ENCODE results near the gene KAZALD1. TPM values are rescaled to one million over a fixed set of nuclear protein-coding genes. Genes with fewer than 3 reads are reported as not detected.
A peak's percentile ranks its signal among the peaks of the same experiment; 100 is the strongest.
"Not testable (repeated sequence)": the region's sequence is repeated elsewhere in the genome, so short reads cannot be mapped to it uniquely, and the experiment has no call there.

The KAZALD1 gene
- polyA plus RNA-seq, 10 donors = 22.4 to 43.8 (median 28.3) TPM

DNA sequence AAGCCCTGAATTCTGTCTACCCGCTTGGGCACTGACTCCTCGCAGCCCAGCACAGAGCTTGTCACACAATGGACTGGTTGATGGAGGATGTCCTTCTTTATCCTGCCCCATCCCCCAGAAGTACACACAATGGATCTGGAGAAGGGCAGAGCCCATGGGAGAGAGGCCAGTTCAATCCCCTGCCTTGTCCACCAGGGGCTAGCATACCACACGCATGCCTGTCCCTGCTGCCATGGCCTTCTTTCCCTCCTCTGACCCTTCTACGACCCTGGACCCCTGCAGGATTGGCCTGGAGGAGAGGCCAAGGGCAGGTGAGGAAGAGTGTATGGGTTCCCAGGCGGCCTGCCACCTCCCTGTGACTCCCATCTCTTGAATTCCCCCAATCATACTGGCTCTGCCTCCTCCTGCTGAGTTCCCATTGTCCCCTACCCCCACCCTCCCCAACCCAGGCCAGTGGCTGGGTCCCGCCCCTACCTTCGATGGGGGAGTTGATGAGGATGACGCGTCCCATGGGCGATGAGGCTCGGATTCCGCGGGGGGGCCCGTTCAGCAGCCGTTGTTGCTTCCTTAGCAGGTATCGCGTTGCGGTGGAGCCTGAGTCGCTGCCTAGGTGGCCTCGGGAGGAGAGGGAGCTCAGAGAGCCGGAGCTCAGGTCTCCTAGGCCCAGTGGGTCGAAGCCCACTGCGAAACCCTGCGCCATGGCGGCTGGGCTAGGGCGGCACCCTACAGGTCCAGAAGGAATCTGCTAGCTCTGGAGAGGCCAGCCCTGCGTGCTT lies 32.1 kb upstream of the KAZALD1 start:
- DNase-seq = no peak

DNA sequence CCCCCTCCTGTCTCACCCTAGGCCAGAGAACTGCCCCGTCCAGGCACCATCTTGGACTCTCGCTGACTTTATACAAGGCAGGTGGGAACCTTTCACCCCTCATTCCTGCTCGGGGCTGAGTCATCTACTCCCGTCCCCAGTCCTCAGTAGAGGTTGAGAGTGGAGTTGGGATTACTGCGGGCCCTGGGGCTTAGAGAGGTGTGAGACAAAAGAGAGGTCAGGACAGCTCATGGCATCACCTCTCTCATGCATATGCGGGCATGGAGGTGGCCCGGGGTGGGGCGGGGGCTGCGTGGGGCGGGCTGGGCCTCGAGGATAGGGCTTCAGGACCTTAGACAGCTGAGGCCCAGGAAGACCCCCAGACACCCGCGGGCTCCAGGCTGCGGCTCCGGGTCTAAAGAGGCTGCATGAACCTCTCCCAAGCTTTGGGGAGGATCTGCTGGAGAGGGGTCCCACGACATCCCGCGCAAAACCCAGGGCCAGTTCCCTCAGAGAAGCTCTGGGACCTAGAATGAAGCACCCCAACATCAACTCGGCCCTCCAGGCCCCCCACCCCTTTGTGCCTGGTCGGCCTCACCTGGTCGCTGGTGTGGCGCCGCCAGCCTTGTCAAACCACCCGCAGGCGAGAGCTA lies 31.2 kb upstream of the KAZALD1 start:
- DNase-seq = no peak

DNA sequence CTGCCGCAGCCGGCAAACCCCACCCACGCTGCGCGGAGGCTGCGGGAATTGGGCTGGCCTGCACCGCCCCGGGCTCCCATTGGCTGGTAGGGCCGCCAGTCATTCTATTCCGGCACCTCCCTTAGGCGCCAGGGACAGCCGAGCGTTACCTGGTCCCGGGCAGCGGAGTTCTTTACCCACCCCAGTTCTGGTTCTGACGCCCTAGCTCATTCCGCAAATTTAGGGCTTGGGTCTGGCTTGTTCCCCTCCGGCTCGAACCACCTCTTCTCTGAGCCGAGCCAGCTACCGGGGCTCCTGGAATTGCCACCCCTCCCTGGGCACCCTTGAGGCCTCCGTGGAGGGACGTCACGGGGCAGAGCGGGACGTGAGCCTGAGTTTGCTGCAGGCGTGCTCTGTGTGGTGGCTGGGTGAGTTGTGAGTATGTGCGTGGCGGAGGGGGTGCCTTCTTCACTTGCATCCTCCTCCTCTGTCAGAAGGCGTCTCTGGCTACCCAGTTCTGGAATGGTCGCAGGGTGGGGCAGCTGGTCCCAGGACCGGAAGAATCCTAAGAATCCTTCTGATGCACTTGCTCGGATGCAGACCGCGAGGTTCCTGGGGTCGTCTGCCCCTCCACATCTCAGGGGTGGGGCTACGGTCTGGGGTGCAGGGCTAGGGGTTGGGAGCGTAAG lies 30.5 kb upstream of the KAZALD1 start, which contains the start of the genes PDZD7 and SFXN3:
PDZD7 (minus strand) TSS at position 2 of the 668 bp plus-strand sequence. CDS start 910 bp downstream, outside the sequence.
SFXN3 (plus strand) TSS at position 107 of the 668 bp plus-strand sequence. CDS start 3,461 bp downstream, outside the sequence.
- DNase-seq = peak; percentile 89 to 95 (median 93)

DNA sequence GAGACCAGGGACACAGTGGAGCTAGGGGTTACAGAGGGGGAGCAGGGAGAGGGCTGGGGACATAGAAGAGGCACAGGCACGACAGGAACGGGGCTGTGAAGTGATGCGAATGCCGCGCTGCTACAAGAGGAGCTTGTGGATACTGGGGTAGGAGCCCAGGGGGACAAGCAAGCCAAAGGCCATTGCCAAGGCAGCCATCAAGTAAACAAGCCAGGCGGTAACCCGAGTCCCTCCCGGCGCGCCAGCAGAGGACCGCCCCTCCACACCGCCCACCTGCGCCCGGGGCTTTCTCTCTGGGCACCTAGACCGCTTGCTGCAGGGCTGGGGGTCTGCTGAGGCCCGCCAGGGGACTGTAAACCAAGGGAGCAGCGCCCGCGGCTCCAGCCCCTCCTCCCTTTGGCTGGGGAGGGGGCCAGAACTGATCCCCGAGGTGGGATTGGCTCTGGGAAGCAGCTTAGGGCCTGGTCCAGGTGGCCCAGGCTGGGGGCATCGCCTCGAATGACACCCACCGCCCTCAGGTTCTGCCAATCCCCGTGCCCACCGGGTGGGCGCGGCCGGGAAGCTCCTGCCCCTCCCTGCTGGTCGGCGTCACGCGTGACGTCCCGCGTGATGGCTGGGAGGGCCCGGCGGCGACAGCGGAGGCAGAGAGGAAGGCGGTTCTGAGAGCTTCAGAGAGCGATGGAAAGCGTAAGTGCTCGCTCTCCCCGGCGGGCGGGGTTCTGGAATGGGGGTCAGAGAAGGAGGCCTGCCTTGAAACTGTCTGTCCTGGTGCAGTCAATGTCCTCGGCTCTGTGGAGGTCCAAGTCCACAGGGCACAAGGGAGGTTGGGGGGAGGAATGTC lies 29.8 kb upstream of the KAZALD1 start:
- DNase-seq = peak; percentile 71 to 94 (median 88)

GRCh38 chr10:101032637-101033224 lies 29.1 kb upstream of the KAZALD1 start:
- DNase-seq = peak; percentile 71 to 89 (median 81)

DNA sequence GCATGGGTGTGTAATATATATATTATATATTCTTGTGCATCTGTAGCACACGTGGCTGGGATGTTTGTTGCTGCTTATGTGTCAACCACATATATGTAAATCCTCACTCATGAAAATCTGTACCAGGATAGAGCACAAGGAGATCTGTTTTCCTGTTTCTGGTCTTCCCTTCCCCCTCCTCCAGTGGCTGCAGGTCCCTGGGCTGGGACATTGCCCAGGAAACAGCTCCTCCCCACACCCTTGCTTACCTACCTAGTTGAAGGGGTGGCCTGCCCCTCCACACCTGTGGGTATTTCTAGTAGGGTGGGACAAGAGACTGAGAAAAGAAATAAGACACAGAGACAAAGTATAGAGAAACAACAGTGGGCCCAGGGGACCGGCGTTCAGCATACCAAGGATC lies 28.5 kb upstream of the KAZALD1 start:
- no peak for DNase-seq

DNA sequence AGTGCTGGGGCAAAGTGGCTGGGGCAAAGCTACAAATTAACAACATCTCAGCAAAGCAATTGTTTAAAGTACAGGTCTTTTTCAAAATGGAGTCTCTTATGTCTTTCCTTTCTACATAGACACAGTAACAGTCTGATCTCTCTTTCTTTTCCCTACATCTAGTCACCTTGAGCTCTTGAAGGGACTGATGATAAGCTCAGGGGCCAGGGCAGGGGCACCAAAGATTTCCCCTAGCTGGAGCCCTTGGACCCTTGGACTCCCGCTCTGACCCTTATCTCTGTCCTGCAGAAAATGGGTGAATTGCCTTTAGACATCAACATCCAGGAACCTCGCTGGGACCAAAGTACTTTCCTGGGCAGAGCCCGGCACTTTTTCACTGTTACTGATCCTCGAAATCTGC lies 27.4 kb upstream of the KAZALD1 start:
- DNase-seq = not testable (repeated sequence)

- DNase-seq = no peak
Observed at GRCh38 chr10:101035314-101035713, 26.5 kb upstream of the KAZALD1 start.

DNA sequence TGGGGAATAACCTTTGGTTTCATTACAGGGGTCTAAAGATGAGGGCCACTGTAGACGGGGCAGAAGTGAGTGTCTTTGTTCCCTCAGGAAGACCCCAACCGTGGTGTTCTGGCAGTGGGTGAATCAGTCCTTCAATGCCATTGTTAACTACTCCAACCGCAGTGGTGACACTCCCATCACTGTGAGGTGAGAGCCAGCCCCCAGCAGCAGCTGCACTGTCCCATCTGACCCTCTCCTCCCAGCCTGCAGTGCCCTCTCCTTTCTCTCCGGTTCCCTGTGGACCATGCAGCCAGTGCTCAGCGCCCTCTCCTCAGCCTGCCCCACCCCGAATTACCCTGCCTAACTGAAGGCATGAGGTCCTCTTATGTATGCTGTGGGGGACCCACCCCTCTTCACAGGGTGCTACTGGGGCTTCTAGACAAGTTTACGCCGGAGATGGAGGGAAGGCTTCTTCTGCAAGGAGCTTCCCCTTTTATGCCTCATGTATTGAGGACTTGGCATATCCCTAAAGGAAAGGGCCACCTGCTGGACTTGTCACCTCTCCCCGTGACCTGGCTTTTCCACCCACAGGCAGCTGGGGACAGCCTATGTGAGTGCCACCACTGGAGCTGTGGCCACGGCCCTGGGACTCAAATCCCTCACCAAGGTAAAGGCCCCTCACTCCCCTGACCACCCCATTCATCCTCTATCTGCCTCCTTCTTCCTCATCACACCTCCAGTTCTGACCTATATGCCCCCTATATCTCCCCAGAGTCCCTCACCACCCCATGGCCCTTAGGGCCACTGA lies 25.7 kb upstream of the KAZALD1 start:
- no peak for DNase-seq

DNA sequence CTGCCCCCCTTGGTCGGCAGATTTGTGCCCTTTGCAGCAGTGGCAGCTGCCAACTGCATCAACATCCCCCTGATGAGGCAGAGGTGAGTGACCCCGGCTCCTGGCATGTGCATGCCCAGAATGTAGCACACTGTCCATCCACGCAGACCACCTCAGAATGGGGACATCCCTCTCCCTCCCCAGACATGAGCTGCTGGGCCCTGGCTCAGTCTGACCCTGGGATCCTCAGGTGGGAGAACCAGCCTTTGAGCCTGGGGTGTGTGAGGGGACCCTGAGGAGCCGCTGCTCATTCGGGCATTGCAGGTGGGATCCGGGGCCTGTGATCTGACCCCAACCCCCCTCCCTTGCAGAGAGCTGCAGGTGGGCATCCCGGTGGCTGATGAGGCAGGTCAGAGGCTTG lies 25.1 kb upstream of the KAZALD1 start:
- DNase-seq = no peak

GRCh38 chr10:101038484-101038883 lies 23.3 kb upstream of the KAZALD1 start:
- DNase-seq = no peak

- no peak for DNase-seq
Observed at GRCh38 chr10:101040061-101040460, 21.7 kb upstream of the KAZALD1 start.

GRCh38 chr10:101040851-101041250 lies 20.9 kb upstream of the KAZALD1 start:
- DNase-seq = no peak

- peak; percentile 83 to 92 (median 88) for DNase-seq
Observed at GRCh38 chr10:101041252-101041761, 20.5 kb upstream of the KAZALD1 start.

GRCh38 chr10:101042118-101042517 lies 19.7 kb upstream of the KAZALD1 start:
- no peak for DNase-seq

DNA sequence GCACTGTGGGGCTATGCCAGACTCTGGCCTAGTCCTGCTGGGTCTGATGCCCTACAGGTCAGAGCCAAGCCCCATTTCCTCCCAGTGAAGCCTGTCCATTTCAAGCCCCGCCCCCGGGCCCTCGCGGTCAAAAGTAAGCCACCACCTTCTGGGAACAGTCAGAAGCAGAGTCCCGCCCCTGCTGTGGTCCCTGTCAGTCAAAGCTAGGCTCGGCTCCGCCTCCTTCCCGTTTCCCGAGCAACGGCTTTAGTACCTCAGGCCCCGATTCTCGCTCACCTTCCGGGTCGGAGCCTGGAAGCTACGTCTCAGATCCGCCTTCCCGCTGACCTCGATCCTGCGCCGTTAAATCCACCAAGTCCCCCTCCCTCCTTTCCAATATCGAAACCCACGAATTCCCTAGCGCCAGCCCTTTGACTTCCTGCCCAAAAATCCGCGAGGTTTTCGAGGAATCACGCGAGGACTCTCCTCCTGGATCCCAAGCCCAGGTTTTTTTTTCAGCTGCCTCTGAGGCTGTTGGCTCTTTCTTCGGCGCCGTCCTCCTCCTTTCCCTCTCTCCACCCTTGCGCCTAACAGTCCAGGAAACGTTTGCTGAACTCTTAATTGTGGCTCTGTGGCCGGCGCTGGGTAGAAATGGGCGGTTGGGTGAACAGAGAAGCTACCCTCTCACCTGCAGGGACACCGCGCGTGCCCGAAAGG lies 19.0 kb upstream of the KAZALD1 start:
- DNase-seq = peak; percentile 89 to 98 (median 95)

GRCh38 chr10:101043363-101043707 lies 18.5 kb upstream of the KAZALD1 start:
- no peak for DNase-seq

DNA sequence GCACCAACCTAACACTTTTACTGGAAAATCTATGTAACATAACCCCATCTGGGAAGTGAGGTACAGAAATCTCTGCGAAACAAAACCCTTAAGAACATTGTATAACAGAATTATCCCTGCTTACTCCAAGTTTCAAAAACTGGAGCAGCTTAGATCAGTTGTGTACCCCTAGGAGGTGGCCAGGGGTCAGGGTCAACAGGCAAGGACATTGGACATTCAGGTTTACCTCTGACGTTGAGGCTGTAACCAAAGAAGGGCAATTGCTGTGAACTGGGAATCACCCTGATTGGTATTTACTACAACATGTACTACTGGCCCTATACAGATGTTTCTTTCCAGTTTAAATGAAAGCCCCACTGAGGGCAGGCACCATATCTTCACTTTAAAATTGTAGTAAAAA lies 17.7 kb upstream of the KAZALD1 start:
- DNase-seq = no peak
